Activated CD4-positive, CD25-positive, alpha-beta regulatory T cell treated with anti-CD3 and anti-CD28 coated beads, Interleukin-2, amount 50 U/mL, for 72 hours (primary cell): ENCODE data around the gene AKR7A2.
A peak's percentile ranks its signal among the peaks of the same experiment; 100 is the strongest.

Source experiments
- DNase-seq: peaks from one replicate; pipeline ENCODE4 v3.0.0; 2021

AKR7A2 gene

DNA sequence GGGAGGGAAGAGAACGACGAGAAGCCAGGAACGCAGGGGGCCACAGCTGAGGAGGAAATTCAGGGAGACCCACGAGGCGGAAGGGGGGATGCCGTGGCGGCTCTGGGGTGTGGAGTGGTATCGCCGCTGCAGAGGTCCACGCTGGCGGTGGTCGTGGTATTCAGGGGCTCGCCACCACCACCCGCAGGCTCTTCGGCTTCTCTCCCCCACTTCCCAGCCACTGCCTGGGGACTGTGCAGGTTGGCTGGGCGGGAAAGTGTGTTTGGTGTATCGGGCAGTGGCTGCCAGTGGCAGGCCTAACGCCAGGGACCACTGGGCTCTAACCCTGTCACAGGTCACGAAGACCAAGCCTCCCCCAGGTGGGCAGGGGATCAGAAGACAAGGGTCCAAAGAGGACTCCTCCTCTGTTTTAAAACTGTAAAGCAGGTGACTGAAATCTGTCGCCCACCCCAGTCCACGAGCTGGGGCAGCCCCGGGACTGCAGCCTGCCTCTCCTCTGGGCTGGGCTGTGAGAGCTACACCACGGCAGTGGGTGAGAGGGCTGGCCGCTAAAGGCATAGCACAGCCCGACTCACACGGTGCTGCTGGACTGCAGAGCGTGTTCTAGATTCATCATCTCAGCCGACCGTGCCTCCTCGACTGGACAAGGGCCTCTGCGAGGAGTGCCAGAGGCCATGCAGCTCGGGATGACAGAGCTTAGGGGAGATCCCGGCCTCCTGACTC lies 31.1 kb upstream of the AKR7A2 start:
- no peak for DNase-seq

DNA sequence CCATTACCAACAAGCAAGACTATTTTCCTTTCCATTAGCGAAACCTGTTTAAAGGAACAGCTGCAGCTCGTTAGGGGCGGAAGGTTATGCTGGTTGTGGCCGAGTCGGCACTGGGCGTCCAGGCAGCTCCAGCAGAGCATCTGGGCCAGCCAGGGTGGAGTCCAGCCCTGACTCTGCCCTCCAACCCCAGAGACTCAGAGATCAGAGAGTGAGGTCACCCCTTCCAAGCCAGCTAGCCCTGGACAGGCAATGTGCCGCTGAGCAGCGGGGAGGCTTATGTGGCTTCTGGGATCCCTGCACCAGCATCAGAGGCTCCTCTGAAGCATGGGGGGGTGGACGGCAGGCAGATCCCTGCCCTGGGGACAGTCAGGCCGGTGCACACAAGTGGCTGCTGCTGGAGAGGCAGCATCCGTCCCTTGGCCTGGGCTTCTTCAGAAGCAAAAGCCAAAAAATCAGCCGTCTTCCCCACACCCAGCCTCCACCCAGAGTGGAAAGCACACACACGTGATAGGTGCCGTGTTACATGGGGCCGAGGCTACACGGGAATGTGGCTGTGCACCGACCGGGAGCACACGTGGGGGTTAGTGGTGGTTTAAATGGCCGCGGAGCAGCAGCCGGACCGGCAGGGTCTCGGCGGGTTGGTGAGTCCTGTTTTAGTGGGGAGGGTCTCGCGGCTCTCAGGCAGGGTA lies 30.3 kb upstream of the AKR7A2 start:
- no peak for DNase-seq

DNA sequence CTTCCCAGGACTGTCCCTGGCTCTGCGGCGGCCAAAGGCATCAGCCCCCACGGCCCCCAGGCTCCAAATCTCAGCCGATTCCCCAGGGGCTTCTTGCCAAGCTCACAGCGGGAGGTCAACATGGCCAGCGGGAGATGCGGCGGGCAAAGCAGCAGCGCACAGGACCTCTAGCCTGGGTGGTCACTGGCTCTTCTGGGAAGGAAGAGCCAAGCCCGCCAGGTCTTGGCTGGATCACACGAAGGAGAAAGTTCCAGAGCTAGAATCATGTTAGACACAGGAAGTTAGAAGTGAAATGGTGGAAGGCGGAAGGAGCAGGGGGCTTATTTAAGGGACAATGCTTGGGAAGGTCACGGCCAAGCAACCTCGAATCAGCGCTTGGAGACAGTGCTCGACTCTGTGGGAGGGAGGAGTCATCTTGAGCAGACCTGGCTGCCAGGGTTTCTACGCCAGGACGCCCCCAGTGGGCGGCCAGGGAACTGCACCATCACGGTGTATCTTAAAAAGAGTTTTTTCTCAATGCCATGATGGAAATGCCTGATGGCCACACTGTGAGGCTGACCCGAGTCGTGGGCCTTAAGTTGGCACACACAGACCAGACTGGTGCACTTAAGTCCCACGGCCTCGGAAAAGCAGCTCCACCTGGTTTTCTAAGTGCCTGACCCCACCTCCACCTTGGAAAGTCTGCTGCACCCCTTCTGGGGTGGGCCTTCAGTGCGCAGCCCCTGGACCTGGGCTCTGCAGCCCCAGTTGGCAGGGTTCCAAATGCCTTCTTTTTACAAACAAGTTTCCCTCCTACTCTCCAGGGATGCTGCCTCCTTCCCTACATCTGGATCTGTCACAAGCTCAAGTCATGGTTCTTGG lies 29.5 kb upstream of the AKR7A2 start:
- DNase-seq: peak; percentile 84

DNA sequence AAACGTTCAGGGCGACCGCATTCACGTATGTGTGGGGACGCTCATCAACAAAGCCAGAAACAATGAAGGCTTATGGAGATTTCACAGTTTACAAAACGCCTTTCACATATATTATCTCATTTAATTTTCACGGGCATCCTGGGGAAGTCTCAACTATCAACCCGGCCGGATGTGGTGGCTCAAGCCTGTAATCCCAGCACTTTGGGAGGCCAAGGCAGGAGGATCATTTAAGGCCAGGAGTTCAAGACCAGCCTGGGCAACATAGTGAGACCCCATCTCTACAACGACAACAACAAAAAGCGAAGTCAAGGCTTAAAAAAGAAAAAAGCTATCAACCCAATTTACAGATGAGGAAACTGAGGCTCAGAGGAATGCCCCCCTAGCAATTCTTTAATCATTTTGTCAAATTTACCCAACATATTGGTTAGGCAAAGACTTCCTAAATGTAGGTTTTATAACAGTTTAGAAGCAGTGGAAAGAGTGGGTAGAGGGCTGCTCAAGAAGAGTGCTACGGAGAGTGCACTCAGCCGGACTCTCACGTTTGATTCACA lies 28.5 kb upstream of the AKR7A2 start:
- no peak for DNase-seq

DNA sequence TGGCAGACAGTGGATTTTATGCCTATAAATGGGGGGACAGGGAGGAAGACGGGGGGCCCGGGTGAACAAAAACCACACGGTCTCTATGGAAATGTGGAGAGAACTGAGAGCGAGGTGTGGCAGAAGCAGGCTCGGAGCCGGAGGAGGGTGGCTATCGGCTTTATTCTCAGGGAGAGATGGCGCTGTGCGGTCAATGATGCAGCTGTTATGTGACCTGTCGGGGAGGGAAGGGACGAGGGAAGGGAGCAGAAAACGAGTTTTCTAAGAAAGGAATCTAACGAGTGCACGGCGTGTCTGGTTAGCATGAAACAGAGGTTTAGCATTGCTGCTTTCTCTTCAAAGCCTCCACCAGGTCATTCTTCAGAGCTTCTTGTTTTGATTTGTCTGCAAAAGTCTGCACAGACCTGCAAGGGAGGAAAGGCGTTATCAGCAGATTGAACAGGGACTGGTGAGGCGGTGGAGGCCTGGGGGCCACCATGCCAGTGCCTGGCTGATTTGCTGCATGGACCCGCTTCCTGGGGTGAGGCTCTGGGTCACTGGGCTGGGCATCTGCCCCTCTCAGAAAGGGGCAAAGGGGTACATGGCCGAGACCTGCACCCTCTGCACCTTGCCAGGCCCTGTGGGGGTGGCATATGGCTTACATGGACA lies 27.4 kb upstream of the AKR7A2 start:
- no peak for DNase-seq

DNA sequence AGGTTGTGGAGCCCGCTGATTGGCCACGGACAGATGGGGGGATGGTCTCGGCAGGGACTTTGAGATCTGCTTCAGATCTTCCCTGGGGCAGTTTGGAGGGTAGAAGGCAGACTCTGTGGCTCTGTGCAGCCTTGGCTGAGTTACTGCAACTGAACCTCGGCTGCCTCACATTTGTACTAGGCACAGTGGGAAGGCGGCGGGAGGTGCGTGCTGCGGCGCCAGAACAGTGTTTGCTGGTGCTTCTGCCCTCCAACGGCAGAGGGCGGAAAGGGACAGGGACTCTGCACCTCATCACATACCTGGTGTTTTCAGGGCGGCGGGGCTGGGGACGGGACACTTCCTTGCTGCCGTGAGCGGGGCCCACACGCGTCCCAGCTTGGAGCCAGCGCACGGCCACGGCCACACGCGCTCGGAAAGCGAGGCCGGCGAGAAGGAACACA lies 26.4 kb upstream of the AKR7A2 start:
- DNase-seq: no peak

DNA sequence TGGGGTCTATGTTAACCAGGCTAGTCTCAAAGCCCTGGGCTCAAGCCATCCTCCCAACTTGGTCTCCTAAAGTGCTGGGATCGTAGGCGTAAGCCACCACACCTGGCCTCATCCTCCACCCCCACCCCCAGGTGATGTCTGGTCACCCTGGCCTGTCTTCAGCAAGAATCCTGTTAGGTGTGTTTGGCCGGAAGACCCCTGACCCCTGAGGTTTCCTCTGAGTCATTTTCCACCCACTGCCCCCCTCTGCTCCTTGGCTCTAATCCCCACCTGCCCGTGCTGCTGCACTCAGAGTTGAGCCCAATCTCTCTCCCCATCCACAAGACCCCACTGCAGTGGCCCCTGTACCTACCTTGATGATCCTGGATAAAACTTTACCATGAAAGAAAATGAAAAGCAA lies 25.3 kb upstream of the AKR7A2 start:
- no peak for DNase-seq

DNA sequence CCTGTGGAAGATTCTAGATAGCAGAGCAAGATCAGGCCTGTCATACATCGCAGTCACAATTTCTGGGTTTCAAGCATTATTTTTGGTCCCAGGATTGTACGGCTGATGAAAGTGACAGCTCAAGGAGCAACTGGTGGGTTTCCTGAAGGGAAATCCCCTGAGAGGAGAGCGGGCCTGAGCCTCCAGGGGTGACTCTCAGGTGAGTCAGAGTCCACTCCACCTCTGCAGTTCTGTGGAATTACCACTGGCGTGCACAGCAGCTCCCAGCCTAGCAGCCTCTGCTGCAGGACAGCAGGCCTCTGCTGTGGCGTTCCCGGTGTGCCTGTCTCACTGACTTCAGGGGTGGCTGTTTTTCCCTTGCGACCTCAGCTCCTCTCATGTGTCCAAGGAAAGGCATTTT lies 24.6 kb upstream of the AKR7A2 start:
- DNase-seq: no peak

DNA sequence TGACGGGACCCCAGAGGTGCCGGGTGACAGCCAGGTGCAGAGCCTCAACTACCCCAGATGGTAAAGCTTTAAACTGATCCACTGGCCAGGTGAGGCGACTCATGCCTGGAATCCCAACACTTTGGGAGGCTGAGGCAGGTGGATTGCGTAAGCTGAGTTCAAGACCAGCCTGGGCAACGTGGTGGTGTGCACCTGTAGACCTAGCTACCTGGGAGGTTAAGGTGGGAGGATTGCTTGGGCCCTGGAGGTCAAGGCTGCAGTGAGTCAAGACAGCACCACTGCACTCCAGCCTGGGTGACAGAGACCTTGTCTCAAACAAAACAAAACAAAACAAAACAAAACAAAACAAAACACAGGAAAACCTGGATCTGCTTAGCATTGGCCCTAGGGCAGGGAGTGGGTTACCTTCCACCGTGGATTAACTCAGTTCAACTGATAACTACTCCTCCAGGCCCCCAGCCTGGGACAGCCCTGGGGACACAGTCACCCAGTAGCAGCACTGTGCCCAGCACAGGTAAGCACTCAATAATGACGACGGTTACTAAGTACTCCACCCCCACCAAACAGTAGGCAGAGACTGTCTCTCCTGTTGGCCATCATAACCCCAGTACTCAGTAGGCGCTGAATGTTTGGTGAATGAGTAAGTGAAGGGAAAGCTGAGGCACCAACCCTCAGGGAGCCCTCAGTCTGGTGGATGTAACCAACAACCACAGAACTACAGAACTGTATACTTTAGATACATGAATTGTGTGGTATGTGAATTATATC lies 21.8 kb upstream of the AKR7A2 start:
- DNase-seq: no peak

DNA sequence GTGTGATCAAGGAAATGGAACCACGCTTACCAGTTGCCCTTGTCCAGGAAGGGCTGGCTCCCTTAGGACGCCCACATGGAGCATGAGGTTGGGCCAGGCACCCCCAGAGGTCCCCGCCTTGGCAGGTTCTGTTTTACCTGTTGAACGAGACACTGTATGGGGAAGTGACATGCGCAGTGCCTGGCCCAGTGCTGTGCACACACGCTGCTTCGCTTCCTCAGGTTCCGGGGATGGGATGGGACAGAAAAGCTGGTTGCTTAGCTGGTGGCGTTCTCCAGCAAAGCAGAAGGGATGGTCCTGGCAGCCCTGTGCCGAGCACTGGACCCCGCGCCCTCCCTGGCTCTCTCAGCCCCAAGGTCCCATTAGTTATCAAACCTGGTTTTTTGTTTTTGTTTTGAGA lies 20.9 kb upstream of the AKR7A2 start:
- DNase-seq: no peak

DNA sequence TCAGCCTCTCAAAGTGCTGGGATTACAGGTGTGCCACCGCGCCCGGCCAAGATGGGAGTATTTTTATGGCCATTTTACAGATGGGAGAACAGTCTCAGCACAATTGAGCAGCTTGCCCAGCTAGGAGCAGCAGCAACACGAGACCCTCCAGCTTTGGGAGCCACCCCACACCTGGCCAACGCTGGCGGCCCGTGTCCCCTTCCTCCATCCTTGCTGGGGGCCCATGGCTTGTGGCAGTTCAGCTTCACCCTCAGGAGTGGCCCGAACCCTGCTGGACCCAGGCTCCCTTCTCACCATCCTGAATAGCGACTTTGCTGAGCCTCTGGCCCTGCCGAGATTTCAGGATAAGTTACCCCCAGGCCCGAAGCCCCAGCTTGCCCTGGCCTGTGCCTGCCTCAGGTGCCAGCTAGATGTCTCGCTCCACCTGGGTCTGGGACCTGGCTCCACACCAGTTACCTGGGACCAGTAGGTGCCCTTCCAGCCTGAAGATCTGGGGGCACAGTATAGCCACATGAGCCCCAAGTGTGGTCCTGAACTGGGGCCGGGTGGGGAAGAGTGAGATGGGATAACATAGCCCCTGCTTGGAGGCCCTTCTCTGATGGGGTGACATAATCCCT lies 19.4 kb upstream of the AKR7A2 start:
- DNase-seq: no peak

DNA sequence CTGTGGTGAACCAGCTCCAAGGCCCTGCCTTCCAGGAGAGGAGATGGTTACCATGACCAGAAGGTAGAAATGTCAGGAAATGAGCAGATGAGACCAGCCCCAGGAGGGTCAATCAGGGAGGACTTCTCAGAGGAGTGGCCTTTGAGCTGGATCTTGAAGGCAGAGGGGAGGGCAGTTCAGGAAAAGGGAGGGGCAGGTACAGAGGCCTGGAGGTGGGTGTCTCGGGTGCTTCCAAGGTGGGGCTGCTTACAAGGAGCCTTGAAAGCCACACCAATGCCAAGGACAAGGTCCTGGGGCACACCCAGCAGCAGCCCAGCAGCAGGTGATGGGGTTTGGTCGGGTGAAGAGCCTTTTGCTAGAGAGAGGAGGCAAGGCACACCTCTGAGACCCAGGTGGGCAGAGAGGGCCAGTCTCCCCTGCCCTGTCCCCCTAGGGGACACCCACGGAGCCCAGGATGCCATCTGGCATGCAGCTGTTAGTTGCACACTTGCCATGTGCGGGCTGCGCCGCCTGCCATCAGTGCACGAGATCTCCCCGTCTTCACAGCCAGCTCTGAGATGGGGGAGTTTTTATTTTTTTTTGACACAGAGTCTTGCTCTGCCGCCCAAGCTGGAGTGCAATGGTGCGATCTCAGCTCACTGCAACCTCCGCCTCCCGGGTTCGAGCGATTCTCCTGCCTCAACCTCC lies 18.6 kb upstream of the AKR7A2 start:
- no peak for DNase-seq

DNA sequence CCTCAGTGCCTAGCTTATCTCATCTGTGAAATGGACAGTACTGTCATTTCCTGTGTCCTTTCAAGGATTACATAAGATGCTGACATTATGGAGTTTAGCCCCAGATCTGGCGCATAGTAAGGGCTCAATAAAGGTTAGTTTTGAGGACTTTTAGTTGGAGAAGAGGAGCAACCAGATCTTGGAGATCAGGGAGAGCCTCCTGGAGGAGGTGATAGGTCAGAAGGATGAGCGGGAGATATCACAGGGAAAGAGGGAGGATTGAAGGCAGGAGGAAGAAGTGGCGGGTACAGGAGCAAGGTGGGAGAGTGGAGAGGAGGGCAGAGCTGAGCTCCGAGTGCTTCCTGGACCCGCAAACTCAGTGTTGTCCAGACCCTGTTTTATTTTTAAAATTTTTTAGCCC lies 17.7 kb upstream of the AKR7A2 start:
- DNase-seq: no peak

DNA sequence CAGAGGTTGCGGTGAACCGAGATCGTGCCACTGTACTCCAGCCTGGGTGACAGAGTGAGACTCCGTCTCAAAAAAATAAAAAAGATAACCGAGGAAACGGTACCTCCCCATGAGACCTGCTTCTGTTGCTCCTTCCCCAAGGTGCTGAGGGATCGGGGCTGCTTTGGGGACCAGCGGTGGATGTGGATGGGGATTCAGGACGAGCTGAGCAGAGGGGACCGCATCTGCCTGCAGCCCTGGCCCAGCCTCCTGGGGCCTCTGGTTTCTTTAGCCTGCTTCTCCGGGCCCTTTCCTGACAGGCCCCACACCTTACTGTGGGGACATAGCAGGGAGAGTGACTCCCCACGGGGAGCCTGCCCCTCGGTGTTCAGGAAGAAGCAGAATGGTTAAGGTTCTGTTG lies 17.2 kb upstream of the AKR7A2 start:
- no peak for DNase-seq

DNA sequence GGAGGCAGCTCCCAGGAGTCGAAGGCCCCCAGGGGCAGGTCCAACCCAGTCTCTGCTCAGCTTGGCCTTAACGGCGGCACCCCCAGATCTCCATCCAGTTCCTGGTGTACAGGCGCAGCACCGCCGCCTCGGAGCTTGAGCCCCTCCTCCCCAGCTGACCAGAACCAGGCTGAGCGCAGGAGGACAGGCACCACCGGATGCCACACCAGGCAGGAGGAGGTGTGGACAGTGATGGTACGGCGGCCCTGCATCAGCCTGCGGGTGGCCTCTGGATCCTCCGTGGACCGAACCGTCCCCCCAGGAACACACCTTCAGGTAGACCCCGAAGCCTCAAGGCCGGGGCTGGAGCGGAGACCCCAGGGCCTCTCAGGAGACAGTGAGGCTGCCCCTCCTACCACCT lies 16.5 kb upstream of the AKR7A2 start:
- DNase-seq: no peak

DNA sequence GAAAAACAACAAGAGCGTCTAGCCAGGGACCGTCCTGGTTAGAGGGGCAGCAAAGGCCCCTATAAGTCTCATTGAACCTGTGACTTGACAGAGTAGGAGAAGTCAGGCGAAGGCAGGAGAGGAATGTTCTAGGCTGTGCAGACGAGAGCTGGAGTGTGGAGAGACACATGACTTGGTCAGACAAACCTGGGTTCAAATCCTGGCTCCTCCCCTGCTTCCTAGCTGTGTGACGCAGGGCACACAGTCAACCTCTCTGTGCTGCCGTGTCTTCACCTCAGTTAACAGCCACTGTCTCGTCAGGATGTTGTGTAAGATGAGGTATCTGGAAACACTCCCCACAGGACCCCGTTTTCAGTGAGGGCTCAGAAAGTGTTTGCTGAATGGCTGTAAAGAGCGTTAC lies 15.8 kb upstream of the AKR7A2 start:
- no peak for DNase-seq

DNA sequence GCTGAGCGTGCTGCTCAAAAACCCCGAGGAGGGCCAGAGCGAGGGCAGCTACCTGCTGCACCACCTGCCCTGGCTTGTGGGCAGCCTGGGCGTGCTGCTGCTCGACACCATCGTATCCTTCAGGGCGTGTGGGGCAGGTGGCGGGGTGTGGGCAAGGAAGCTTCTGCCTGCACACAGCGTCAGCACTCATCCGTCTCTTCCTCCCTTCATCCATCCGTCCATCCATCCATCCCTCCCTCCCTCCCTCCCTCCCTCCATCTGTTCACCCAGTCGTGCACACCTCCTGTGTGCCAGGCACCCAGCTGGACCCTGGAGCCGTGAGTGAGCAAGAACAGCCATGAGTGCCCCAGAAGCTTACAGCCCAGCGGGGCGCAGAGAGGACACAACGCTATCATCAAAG lies 15.4 kb upstream of the AKR7A2 start:
- DNase-seq: no peak

DNA sequence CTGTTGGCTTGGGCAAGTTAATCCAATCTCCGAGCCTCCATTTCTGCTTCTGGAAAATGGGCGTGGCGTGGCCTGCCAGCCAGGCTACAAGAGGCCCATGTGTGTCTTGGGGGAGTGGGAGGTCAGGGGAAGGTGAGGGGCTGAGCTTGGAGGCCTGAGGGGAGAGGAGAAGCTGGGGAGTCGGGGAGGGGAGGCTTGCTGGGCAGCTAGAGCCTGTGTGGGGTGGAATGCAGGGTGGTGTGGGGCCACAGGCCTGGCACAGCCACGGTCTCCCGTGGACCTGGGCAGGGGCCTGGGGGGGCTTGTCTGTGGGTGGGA lies 14.8 kb upstream of the AKR7A2 start:
- DNase-seq: no peak

DNA sequence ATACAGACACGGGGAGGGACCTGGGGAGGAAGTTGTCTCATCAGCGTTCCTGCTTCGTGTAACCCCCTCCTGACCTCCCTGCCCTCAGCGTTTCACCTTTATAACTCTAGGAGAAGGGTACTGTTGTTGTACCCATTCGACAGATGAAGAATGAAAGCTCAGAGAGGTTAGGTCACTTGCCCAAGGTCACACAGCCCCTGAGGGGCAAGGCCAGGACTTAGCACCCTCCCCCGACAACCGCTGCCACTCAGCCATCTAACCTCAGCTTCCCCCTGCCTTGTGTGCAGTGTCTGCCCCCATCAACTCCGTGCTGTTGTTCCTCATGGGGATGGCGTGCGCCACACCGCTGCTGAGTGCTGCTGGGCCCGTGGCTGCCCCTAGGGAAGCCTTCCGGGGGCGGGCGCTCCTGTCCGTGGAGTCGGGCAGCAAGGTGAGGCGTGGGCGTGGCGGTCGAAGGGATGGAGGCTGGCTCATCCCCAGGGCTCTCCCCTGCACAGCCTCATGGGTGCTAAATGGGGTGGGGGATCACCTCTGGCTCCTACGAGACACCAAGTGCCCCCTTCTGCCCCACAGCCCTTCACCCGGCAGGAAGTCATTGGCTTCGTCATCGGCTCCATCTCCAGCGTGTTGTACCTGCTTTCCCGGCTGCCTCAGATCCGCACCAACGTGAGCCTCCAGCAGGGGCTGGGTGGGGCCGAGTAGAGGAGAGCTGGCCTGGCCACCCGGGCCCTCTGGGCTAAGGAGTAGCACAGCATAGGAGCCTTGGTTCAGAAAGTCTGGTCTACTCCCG lies 14.2 kb upstream of the AKR7A2 start:
- no peak for DNase-seq

DNA sequence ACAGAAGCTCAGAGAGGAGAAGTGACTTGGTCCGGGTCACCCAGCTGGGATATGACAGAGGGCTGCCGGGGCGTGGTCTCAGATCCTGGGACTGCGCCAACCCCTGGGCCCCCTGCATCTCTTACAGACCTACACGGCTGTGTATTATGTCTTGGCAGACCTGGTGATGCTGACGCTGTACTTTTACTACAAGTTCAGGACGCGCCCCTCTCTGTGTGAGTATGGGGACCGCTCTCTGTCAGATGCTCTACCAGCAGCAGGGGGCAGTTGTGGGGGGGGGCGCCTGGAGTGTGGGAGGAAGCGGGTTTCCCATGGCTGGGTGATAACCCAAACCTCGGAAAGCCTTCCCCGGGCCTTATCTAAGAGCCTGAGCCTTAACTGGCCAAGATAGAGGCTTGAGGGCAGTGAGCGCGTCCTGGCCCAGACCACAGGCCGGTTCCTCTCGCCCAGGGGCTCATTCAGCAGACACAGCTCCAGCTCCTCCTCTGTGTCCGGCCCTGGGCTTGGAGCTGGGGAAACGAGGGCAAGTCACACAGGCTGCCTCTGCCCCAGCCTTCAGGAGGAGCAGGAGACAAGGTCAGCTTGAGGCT lies 13.5 kb upstream of the AKR7A2 start:
- no peak for DNase-seq
